Suprapubic skin (tissue), 4 donors: ENCODE results near the gene MNAT1. TPM values are rescaled to one million over a fixed set of nuclear protein-coding genes. Genes with fewer than 3 reads are reported as not detected.

ENCODE experiments used
- DNase-seq, 2 donors: peaks; one replicate each; pipeline ENCODE4 v3.0.0-alpha.2; 2019; ENCODE audit warnings: low spot score in 2 of 2
- H3K27ac ChIP-seq: fragments of 200-600 bp; sonication (generic); one replicate; pipeline ENCODE4 v1.5.1; 2019
- H3K27me3 ChIP-seq: fragments of 200-600 bp; sonication (generic); one replicate; pipeline ENCODE4 v1.5.1; 2019
- H3K36me3 ChIP-seq: fragments of 200-600 bp; sonication (generic); one replicate; pipeline ENCODE4 v1.5.1; 2019
- H3K4me1 ChIP-seq: fragments of 200-600 bp; sonication (generic); one replicate; pipeline ENCODE4 v1.5.1; 2019
- H3K4me3 ChIP-seq: fragments of 200-600 bp; sonication (generic); one replicate; pipeline ENCODE4 v1.5.1; 2019; ENCODE audit warnings: mild to moderate bottlenecking
- H3K9me3 ChIP-seq: fragments of 200-600 bp; sonication (generic); one replicate; pipeline ENCODE4 v1.5.1; 2019
- EP300 ChIP-seq: sonication (generic); formaldehyde crosslinking; IDR thresholded peaks from one replicate; pipeline ENCODE4 v1.6.1; 2017; ENCODE audit warnings: antibody characterized with exemption
- POLR2A ChIP-seq, 2 donors: fragments of 450-650 bp; IDR thresholded peaks; one replicate each; pipeline ENCODE4 v1.6.1; 2017; ENCODE audit warnings: antibody characterized with exemption in 2 of 2, mild to moderate bottlenecking in 2 of 2, moderate library complexity in 2 of 2
- POLR2AphosphoS5 ChIP-seq, 3 donors: sonication (generic); formaldehyde crosslinking; IDR thresholded peaks; one replicate each; pipeline ENCODE4 v1.6.1; 2017; ENCODE audit warnings: antibody characterized with exemption in 3 of 3
- WGBS: methylation state at CpG from one replicate; pipeline ENCODE4 v1.1.5; 2018; 5-methylcytosine and 5-hydroxymethylcytosine counted together
- total RNA-seq, 4 donors: library from RNA; depleted of rRNA; stranded (reverse); fragments of >200 nt; gene quantifications; one replicate each; pipeline ENCODE4 v1.1.0, GENCODE V29; 2016
- TF ChIP-seq, protein P1 (sequence below), 2 donors: fragments of 200-600 bp in 1 of 2; fragments of 450-650 bp in 1 of 2; sonication (generic) in 1 of 2; IDR thresholded peaks; one replicate each; pipeline ENCODE4 v1.5.1; 2016 to 2019; ENCODE audit warnings: antibody characterized with exemption in 2 of 2, mild to moderate bottlenecking in 1 of 2, moderate library complexity in 1 of 2

Gene MNAT1
- total RNA-seq, 4 donors from 2014 or later = 13.1 to 38.8 (median 22.0) TPM

GRCh38 chr14:60758885-60759284 lies 24.3 kb downstream of the MNAT1 start:
- Histone ChIP-seq H3K4me1 (peaks cover 12% of the 10 kb centered on the region), H3K27me3 (no peaks in the 10 kb centered on the region), H3K36me3 (no peaks in the 10 kb centered on the region), H3K9me3 (no peaks in the 10 kb centered on the region), H3K27ac (no peak overlapping the region), H3K4me3 (no peak overlapping the region)
- no peak for TF ChIP-seq POLR2A (IDR thresholded peaks at IDR 0.05)
- TF ChIP-seq, protein P1, sequence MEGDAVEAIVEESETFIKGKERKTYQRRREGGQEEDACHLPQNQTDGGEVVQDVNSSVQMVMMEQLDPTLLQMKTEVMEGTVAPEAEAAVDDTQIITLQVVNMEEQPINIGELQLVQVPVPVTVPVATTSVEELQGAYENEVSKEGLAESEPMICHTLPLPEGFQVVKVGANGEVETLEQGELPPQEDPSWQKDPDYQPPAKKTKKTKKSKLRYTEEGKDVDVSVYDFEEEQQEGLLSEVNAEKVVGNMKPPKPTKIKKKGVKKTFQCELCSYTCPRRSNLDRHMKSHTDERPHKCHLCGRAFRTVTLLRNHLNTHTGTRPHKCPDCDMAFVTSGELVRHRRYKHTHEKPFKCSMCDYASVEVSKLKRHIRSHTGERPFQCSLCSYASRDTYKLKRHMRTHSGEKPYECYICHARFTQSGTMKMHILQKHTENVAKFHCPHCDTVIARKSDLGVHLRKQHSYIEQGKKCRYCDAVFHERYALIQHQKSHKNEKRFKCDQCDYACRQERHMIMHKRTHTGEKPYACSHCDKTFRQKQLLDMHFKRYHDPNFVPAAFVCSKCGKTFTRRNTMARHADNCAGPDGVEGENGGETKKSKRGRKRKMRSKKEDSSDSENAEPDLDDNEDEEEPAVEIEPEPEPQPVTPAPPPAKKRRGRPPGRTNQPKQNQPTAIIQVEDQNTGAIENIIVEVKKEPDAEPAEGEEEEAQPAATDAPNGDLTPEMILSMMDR (IDR thresholded peaks at IDR 0.05) = no peak
- no peak for TF ChIP-seq POLR2AphosphoS5 (IDR thresholded peaks at IDR 0.05)
- TF ChIP-seq EP300 = no peak
- WGBS = 87% methylated on average over 2 of the region's 2 CpGs
- DNase-seq = no peak

GRCh38 chr14:60760209-60760608 lies 25.6 kb downstream of the MNAT1 start:
- WGBS = 100% methylated on average over 1 of the region's 1 CpG
- no peaks in the 10 kb centered on the region for H3K27me3 ChIP-seq

GRCh38 chr14:60760644-60761364 lies 26.2 kb downstream of the MNAT1 start:
- no peak for TF ChIP-seq EP300
- no peak for TF ChIP-seq POLR2A (IDR thresholded peaks at IDR 0.05)
- TF ChIP-seq POLR2AphosphoS5 (IDR thresholded peaks at IDR 0.05) = no peak
- TF ChIP-seq, protein P1 (IDR thresholded peaks at IDR 0.05) = no peak
- no peaks in the 10 kb centered on the region for H3K27me3 ChIP-seq
- no peak overlapping the region for H3K27ac ChIP-seq
- H3K4me1 ChIP-seq = peaks cover 12% of the 10 kb centered on the region
- WGBS = 68% methylated on average over 3 of the region's 3 CpGs
- no peaks in the 10 kb centered on the region for H3K9me3 ChIP-seq
- H3K4me3 ChIP-seq = no peak overlapping the region
- DNase-seq = no peak
- H3K36me3 ChIP-seq = no peaks in the 10 kb centered on the region

More at GRCh38 chr14:60760209-60760608, 25.6 kb downstream of the MNAT1 start:
- H3K27ac ChIP-seq = no peak overlapping the region
- TF ChIP-seq, protein P1 (IDR thresholded peaks at IDR 0.05) = no peak
- TF ChIP-seq POLR2A (IDR thresholded peaks at IDR 0.05) (no peak), POLR2AphosphoS5 (IDR thresholded peaks at IDR 0.05) (no peak), EP300 (no peak)
- no peak overlapping the region for H3K4me3 ChIP-seq
- peaks cover 12% of the 10 kb centered on the region for H3K4me1 ChIP-seq
- H3K9me3 ChIP-seq = no peaks in the 10 kb centered on the region
- H3K36me3 ChIP-seq = no peaks in the 10 kb centered on the region
- DNase-seq = no peak

- no peaks in the 10 kb centered on the region for H3K9me3 ChIP-seq
- WGBS = 95% methylated on average over 2 of the region's 2 CpGs
- no peaks in the 10 kb centered on the region for H3K36me3 ChIP-seq
- no peak overlapping the region for H3K4me3 ChIP-seq
- no peak overlapping the region for H3K27ac ChIP-seq
- no peaks in the 10 kb centered on the region for H3K4me1 ChIP-seq
- TF ChIP-seq POLR2A (IDR thresholded peaks at IDR 0.05) (no peak), EP300 (no peak)
- TF ChIP-seq, protein P1 (IDR thresholded peaks at IDR 0.05) = no peak
- no peak for DNase-seq
- no peaks in the 10 kb centered on the region for H3K27me3 ChIP-seq
Observed at GRCh38 chr14:60768602-60769001, 34.0 kb downstream of the MNAT1 start.

DNA sequence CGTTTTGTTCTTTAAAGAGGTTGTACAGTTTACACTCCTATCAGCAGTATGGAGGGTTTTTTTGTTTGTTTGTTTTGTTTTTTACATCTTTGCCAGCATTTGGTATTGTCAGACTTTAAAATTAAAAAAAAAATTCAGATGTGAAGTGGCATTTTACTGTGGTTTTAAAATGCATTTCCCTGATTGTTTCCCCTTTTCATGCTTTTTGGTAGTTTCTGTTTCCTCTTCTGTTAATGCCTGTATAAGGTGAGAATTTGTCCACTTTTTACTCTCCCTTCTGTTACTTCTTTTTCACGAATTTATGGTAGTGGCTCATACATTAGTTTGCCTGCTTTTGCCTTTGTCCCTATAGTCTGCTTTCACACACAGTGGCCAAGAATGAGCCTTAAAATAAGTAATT lies 36.6 kb downstream of the MNAT1 start:
- no peak for DNase-seq
- Histone ChIP-seq H3K27me3 (no peaks in the 10 kb centered on the region), H3K36me3 (no peaks in the 10 kb centered on the region), H3K4me3 (no peak overlapping the region), H3K27ac (no peak overlapping the region), H3K9me3 (no peaks in the 10 kb centered on the region), H3K4me1 (no peaks in the 10 kb centered on the region)
- WGBS = 42% methylated on average over 2 of the region's 2 CpGs
- TF ChIP-seq POLR2AphosphoS5 (IDR thresholded peaks at IDR 0.05) = no peak
- TF ChIP-seq EP300 = no peak
- TF ChIP-seq, protein P1 (IDR thresholded peaks at IDR 0.05) = no peak
- TF ChIP-seq POLR2A (IDR thresholded peaks at IDR 0.05) = no peak
